ENCODE results near the gene RNLS. TPM values are rescaled to one million over a fixed set of nuclear protein-coding genes. Genes with fewer than 3 reads are reported as not detected.

The RNLS gene
- total RNA-seq, 1 donor from 2014 or later = 13.3 TPM

DNA sequence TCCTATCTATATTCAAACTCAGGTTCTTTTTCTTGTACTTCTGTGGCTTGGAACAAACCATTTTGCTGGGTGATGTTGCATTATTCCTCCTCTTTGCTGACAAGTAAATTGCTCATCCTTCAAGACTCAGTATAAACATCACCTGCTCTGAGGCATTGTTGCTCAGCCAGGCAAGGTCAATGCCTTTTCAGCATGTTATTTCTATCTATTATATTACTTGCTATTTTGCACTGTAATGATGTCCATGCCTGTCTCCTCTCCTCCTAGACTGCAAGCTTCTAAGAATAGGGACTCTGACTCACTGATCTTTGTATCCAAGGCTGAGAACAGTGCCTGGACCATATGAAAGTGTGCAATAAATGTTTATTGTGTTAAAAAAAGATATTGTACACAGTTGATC is 293.8 kb downstream of the RNLS start:
- H3K27me3 ChIP-seq = no peaks in the 10 kb centered on the region
- DNase-seq (ENCODE audit: extremely low spot score in 2 of 2) = no peak
- no peaks in the 10 kb centered on the region for H3K4me1 ChIP-seq
- H3K9me3 ChIP-seq = no peaks in the 10 kb centered on the region
- H3K27ac ChIP-seq = no peak overlapping the region
- H3K36me3 ChIP-seq = no peaks in the 10 kb centered on the region
- H3K4me3 ChIP-seq = no peak overlapping the region
- intact Hi-C loops (cut with DNase I) = no loop called here
- TF ChIP-seq POLR2A (IDR thresholded peaks at IDR 0.05) = no peak
- TF ChIP-seq POLR2AphosphoS5 (IDR thresholded peaks at IDR 0.05; ENCODE audit: insufficient read depth in 1 of 2, low read depth in 1 of 2) = no peak
- TF ChIP-seq, protein P1, sequence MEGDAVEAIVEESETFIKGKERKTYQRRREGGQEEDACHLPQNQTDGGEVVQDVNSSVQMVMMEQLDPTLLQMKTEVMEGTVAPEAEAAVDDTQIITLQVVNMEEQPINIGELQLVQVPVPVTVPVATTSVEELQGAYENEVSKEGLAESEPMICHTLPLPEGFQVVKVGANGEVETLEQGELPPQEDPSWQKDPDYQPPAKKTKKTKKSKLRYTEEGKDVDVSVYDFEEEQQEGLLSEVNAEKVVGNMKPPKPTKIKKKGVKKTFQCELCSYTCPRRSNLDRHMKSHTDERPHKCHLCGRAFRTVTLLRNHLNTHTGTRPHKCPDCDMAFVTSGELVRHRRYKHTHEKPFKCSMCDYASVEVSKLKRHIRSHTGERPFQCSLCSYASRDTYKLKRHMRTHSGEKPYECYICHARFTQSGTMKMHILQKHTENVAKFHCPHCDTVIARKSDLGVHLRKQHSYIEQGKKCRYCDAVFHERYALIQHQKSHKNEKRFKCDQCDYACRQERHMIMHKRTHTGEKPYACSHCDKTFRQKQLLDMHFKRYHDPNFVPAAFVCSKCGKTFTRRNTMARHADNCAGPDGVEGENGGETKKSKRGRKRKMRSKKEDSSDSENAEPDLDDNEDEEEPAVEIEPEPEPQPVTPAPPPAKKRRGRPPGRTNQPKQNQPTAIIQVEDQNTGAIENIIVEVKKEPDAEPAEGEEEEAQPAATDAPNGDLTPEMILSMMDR (IDR thresholded peaks at IDR 0.05) = no peak

DNA sequence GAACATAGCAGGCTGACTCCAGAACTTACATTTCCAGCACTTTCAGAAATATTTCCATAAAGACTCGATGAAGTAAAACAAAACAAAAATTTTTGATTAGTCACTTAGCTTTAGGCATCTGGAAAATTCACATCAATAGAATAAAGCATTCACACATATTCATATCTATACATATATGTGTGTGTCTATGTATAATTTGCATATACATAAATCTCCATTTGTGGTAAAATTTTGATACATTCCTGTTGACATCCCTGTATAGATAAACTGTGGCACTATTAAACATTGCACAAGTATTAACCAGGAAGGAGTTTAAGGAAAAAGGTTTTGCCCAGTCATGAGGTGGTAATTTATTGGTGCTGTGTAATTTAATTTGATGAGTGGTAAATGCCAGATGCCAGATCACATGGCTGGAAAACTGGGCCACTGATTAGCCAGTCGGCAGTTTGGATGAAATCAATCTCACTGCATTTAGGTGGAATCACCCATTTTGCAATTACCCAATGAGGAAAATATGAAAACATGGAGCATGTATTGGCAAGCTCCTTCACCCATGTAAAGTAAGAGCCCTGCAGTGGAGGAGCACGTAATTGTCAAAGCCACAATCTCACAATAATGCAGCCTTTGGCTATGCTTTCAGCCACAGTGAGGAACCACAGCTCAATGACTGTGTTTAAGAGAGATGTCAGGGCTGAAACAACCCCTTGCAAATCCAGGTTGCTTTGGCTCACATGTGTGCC is 294.6 kb downstream of the RNLS start:
- TF ChIP-seq, protein P1 (IDR thresholded peaks at IDR 0.05) = no peak
- Histone ChIP-seq H3K27me3 (no peaks in the 10 kb centered on the region), H3K27ac (no peak overlapping the region), H3K4me3 (no peak overlapping the region), H3K9me3 (no peaks in the 10 kb centered on the region), H3K4me1 (no peaks in the 10 kb centered on the region), H3K36me3 (no peaks in the 10 kb centered on the region)
- intact Hi-C loops (cut with DNase I) = no loop called here
- no peak for DNase-seq (ENCODE audit: extremely low spot score in 2 of 2)

DNA sequence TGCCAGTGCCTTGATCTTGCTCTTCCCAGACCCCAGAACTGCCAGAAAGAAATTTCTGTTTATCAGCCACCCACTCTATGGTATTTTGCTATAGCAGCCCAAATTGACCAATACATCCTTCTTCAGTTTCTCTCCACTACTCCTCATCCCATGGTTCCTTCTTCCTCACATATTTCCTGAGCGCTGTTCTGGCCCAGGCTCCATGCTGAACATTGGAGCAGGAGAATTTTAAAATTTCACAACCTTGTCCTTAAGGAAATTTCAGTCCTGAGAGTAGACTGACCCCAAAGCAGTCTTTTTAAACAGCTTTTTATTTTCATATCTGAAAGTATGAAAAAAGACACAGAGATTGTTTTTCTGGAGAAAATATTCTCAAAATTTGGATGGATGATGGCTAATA is 297.1 kb downstream of the RNLS start:
- Histone ChIP-seq H3K4me3 (no peak overlapping the region), H3K27me3 (no peaks in the 10 kb centered on the region), H3K27ac (no peak overlapping the region), H3K36me3 (no peaks in the 10 kb centered on the region), H3K4me1 (peaks cover 13% of the 10 kb centered on the region), H3K9me3 (no peaks in the 10 kb centered on the region)
- DNase-seq (ENCODE audit: extremely low spot score in 2 of 2) = no peak
- TF ChIP-seq POLR2A (IDR thresholded peaks at IDR 0.05) (no peak), POLR2AphosphoS5 (IDR thresholded peaks at IDR 0.05; ENCODE audit: insufficient read depth in 1 of 2, low read depth in 1 of 2) (no peak)
- TF ChIP-seq, protein P1 (IDR thresholded peaks at IDR 0.05) = no peak
- intact Hi-C loops (cut with DNase I) = no loop called here

DNA sequence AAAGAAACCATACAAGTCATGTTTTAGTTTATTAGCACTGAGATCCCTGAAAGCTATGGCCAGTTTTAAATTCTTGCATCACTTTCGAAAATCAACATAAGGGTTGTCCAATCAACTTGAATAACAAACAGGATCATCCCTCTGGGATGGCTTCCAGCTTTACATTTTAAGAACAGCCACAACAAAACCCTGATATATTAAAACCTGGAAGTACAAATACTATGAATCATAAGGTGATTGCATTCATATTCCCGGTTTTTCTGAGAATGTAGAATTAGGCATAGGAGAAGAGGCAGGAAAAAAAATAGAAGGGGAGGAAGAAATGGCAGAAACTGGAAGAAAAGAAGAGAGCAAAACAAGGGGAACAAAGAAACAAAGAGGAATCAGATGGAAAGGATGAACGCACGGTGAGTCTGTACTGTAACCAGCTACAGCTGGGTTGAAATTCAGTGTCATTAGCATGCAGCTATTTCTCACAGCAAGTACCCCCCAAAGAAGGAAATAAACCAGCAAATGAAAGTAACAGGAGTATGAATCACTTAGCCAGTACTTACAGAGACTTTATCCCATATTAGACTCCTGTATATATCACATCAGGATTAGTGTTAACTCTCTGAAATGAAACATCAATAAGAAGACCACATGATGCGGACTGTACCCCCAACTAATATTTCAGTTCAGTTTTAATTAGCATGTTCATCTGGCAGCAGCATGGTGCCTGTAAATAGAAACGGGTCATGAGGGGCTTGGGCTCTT is 301.3 kb downstream of the RNLS start:
- Histone ChIP-seq H3K4me1 (peaks cover 13% of the 10 kb centered on the region), H3K36me3 (no peaks in the 10 kb centered on the region), H3K9me3 (no peaks in the 10 kb centered on the region), H3K27me3 (no peaks in the 10 kb centered on the region), H3K4me3 (no peak overlapping the region), H3K27ac (peak overlapping the region; percentile 37)
- TF ChIP-seq POLR2AphosphoS5 (IDR thresholded peaks at IDR 0.05; ENCODE audit: insufficient read depth in 1 of 2, low read depth in 1 of 2) (no peak), POLR2A (IDR thresholded peaks at IDR 0.05) (no peak)
- TF ChIP-seq, protein P1 (IDR thresholded peaks at IDR 0.05) = no peak
- intact Hi-C loops (cut with DNase I) = no loop called here
- DNase-seq (ENCODE audit: extremely low spot score in 2 of 2) = no peak

DNA sequence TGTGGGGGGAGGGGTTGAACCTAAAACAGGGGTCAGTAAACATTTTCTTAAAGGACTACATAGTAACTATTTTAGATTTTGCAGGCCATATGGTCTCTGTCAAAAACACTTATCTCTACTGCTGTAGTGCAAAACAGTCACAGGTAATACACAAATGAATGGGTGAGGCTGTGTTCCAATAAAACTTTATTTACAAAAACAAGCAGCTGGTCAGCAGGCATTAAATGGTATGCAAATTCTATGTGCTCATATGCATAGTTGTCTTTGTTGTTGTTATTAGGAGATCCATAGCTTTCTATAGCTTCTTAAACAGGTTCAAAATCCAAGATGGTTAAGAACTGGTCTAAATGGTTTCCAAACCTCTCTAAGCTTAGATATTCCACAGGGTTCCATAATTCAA is 302.6 kb downstream of the RNLS start:
- Histone ChIP-seq H3K36me3 (no peaks in the 10 kb centered on the region), H3K9me3 (no peaks in the 10 kb centered on the region), H3K27me3 (no peaks in the 10 kb centered on the region), H3K4me3 (no peak overlapping the region), H3K4me1 (peaks cover 13% of the 10 kb centered on the region), H3K27ac (no peak overlapping the region)
- DNase-seq (ENCODE audit: extremely low spot score in 2 of 2) = no peak
- TF ChIP-seq POLR2A (IDR thresholded peaks at IDR 0.05) (no peak), POLR2AphosphoS5 (IDR thresholded peaks at IDR 0.05; ENCODE audit: insufficient read depth in 1 of 2, low read depth in 1 of 2) (no peak)
- TF ChIP-seq, protein P1 (IDR thresholded peaks at IDR 0.05) = no peak
- intact Hi-C loops (cut with DNase I) = no loop called here

Measured in vagina (tissue), 2 donors.